Naive thymus-derived CD8-positive, alpha-beta T cell (primary cell): ENCODE data around the gene NQO1. TPM values are rescaled to one million over a fixed set of nuclear protein-coding genes. Genes with fewer than 3 reads are reported as not detected.

Source experiments
- polyA plus RNA-seq, 3 donors: library from polyadenylated mRNA; unstranded; fragments of 300-500 nt; fragmentation: Illumina TruSeq; gene quantifications; one replicate each; pipeline ENCODE4 v1.2.3, GENCODE V29; 2021
- total RNA-seq, 8 experiments: library from RNA in 2 of 8; stranded (reverse) in 2 of 8; gene quantifications; one replicate each; pipeline ENCODE4 v1.2.3 and lab custom pipeline; 2021 to 2026

The NQO1 gene
- total and polyA plus RNA-seq, 5 experiments from 2014 or later: 2.5 to 4.1 (median 3.4) TPM

Other genes starting within 250 kb of the NQO1 start
- gene NFAT5, start 160.6 kb downstream of the NQO1 start, total RNA-seq: 10 to 100 TPM; 29.8 to 32.2 TPM
- gene NFAT5, start 160.6 kb downstream of the NQO1 start, polyA plus RNA-seq: 1 to 10 TPM; 3.8 to 6.7 (median 6.0) TPM
- gene NOB1, start 28.4 kb upstream of the NQO1 start, total RNA-seq: 10 to 100 TPM; 59.7 to 61.5 TPM
- gene NOB1, start 28.4 kb upstream of the NQO1 start, polyA plus RNA-seq: 10 to 100 TPM; 35.1 to 60.3 (median 48.6) TPM
- 10 to 100 TPM; 56.1 to 63.3 TPM for gene WWP2, start 35.8 kb upstream of the NQO1 start, total RNA-seq
- 10 to 100 TPM; 27.0 to 39.5 (median 31.3) TPM for gene WWP2, start 35.8 kb upstream of the NQO1 start, polyA plus RNA-seq
- 1 to 10 TPM; 1.2 to 1.3 TPM for gene CLEC18A, start 224.8 kb upstream of the NQO1 start, total RNA-seq
- under 1 TPM in 2 of 3 donors, not detected in 1; 0.08 to 0.42 TPM for gene CLEC18A, start 224.8 kb upstream of the NQO1 start, polyA plus RNA-seq